Measurements from ENCODE around the gene HSH2D.
A peak's percentile ranks its signal among the peaks of the same experiment; 100 is the strongest.

Gene HSH2D

GRCh38 chr19:16203256-16204004 is 59.9 kb downstream of the HSH2D start:
- H3K4me1 Mint-ChIP-seq (ENCODE audit: low read depth), result peaks cover 71% of the 10 kb centered on the region
- H3K27ac Mint-ChIP-seq, result no peak overlapping the region
- H3K36me3 Mint-ChIP-seq (ENCODE audit: low read depth), result peaks cover 85% of the 10 kb centered on the region
- H3K27me3 Mint-ChIP-seq, result no peaks in the 10 kb centered on the region
- no peak for DNase-seq
- no peaks in the 10 kb centered on the region for H3K9me3 Mint-ChIP-seq
- H3K4me3 Mint-ChIP-seq, result no peak overlapping the region

- no peaks in the 10 kb centered on the region for H3K9me3 Mint-ChIP-seq
- H3K36me3 Mint-ChIP-seq (ENCODE audit: low read depth), result peaks cover 87% of the 10 kb centered on the region
- no peaks in the 10 kb centered on the region for H3K27me3 Mint-ChIP-seq
- DNase-seq, result no peak
- peaks cover 71% of the 10 kb centered on the region for H3K4me1 Mint-ChIP-seq (ENCODE audit: low read depth)
- no peak overlapping the region for H3K4me3 Mint-ChIP-seq
- no peak overlapping the region for H3K27ac Mint-ChIP-seq
These were observed 60.5 kb downstream of the HSH2D start for GRCh38 chr19:16204005-16204294.

GRCh38 chr19:16205205-16206045 is 61.9 kb downstream of the HSH2D start:
- no peak overlapping the region for H3K4me3 Mint-ChIP-seq
- peaks cover 90% of the 10 kb centered on the region for H3K36me3 Mint-ChIP-seq (ENCODE audit: low read depth)
- no peak overlapping the region for H3K27ac Mint-ChIP-seq
- peaks cover 72% of the 10 kb centered on the region for H3K4me1 Mint-ChIP-seq (ENCODE audit: low read depth)
- H3K27me3 Mint-ChIP-seq, result no peaks in the 10 kb centered on the region
- no peak for DNase-seq
- H3K9me3 Mint-ChIP-seq, result no peaks in the 10 kb centered on the region

- H3K4me1 Mint-ChIP-seq (ENCODE audit: low read depth), result peaks cover 68% of the 10 kb centered on the region
- DNase-seq, result no peak
- no peaks in the 10 kb centered on the region for H3K27me3 Mint-ChIP-seq
- H3K9me3 Mint-ChIP-seq, result no peaks in the 10 kb centered on the region
- H3K36me3 Mint-ChIP-seq (ENCODE audit: low read depth), result peaks cover 91% of the 10 kb centered on the region
- H3K4me3 Mint-ChIP-seq, result no peak overlapping the region
- peak overlapping the region; percentile 39 for H3K27ac Mint-ChIP-seq
These were observed 62.6 kb downstream of the HSH2D start for GRCh38 chr19:16206046-16206605.

GRCh38 chr19:16206637-16207036 is 63.2 kb downstream of the HSH2D start:
- Mint-ChIP-seq H3K9me3 (peaks cover under 1% of the 10 kb centered on the region), H3K4me3 (no peak overlapping the region), H3K36me3 (ENCODE audit: low read depth) (peaks cover 93% of the 10 kb centered on the region), H3K27ac (peak overlapping the region; percentile 78), H3K27me3 (no peaks in the 10 kb centered on the region), H3K4me1 (ENCODE audit: low read depth) (peaks cover 69% of the 10 kb centered on the region)
- DNase-seq, result no peak

- Mint-ChIP-seq H3K36me3 (ENCODE audit: low read depth) (peaks cover 93% of the 10 kb centered on the region), H3K27ac (peak overlapping the region; percentile 88), H3K9me3 (peaks cover 5% of the 10 kb centered on the region), H3K4me1 (ENCODE audit: low read depth) (peaks cover 69% of the 10 kb centered on the region), H3K4me3 (no peak overlapping the region), H3K27me3 (no peaks in the 10 kb centered on the region)
- DNase-seq, result no peak
These were observed 63.6 kb downstream of the HSH2D start for GRCh38 chr19:16207063-16207462.

DNA sequence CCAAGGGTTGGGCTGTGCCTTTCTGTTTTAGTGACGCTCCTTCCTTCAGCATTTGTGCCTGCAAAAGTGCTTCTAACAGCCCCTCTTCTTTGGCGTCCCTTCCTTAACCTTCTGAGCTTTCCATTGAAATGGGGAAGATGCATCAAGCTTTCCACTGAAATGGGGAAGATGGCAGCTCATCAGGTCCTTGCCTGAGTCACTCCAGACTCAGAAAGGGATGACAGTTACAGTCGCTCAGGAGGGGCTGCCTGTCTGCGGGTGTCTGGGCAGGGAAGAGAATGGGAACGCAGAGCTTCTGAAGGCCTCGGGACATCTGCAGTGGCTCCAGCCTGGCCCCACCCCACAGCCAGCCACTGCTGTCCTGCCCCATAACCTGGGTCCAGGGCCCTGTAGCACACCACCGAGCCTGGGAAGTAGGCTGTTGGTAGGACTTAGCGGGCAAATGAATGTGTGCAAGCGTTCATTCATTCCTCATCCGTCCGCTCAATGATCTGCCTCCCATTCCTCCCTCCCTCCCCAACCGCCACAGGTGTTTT is 64.1 kb downstream of the HSH2D start:
- no peaks in the 10 kb centered on the region for H3K27me3 Mint-ChIP-seq
- peaks cover 6% of the 10 kb centered on the region for H3K9me3 Mint-ChIP-seq
- H3K36me3 Mint-ChIP-seq (ENCODE audit: low read depth), result peaks cover 93% of the 10 kb centered on the region
- H3K27ac Mint-ChIP-seq, result peak overlapping the region; percentile 88
- H3K4me3 Mint-ChIP-seq, result peak overlapping the region; percentile 44
- peaks cover 70% of the 10 kb centered on the region for H3K4me1 Mint-ChIP-seq (ENCODE audit: low read depth)
- DNase-seq, result no peak

All from activated T-cell treated with anti-CD3 and anti-CD28 coated beads, Interleukin-2, amount 50 U/mL, for 24 hours (primary cell).